SH-SY5Y (cell line): ENCODE measurements around the gene PTTG1IP.

Source experiments
- GATA2 ChIP-seq: IDR thresholded peaks from 2 replicates; pipeline ENCODE4 v1.6.1; 2011; ENCODE audit warnings: mild to moderate bottlenecking, low read depth, low read length
- GATA3 ChIP-seq: IDR thresholded peaks from 2 replicates; pipeline ENCODE4 v1.6.1; 2011; ENCODE audit warnings: low read depth, mild to moderate bottlenecking, low read length, moderate library complexity

The PTTG1IP gene

DNA sequence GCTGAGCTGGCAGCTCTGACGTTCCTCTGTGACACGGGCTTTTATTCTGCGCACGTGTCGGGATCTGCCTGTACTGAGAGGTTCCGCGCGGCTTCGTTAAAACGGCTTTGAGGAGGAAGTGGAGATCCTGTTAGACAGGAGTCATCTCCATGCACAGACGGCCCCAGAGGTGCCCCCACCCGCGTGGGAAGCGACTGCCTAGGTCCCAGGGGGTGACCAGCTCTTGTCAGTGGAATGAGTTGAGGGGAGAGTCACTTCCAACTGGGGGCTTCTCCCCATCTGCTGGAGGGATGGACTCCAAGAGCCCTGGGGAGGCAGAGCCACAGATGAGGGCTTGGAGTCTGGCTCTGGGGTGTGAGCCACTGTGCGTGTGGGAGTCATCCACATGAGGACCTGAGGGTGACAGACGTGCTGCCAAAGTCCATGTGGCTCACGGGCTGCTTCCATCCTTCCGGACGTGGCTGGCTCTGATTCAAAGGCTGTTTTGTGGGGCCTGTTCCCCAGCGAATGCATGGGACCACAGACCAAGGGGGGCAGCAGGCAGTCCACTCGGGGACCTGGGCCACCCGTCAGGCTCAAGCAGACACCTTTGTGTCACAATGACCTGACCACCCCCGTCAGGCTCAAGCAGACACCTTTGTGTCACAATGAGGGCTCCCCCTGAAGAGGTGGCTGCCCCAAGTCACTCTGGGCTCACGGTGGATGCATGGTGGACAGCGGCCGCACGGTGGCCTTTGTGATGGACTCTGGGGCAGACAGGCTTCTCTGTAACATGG is 26.8 kb downstream of the PTTG1IP start:
- no peak for TF ChIP-seq GATA3
- TF ChIP-seq GATA2: no peak

DNA sequence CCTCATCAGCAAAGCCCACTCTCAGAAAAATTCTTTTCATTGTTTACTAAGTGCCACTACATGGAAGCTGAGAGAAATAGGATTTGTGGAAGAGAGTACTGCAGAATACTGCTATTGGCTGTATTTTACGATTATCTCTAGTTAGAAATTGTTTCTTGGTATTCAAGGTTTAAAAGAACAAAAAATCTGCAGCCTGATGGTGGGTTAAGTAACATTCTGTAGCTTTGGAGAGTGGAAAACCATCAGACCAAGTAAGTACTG is 27.3 kb downstream of the PTTG1IP start:
- TF ChIP-seq GATA2 (no peak), GATA3 (no peak)

DNA sequence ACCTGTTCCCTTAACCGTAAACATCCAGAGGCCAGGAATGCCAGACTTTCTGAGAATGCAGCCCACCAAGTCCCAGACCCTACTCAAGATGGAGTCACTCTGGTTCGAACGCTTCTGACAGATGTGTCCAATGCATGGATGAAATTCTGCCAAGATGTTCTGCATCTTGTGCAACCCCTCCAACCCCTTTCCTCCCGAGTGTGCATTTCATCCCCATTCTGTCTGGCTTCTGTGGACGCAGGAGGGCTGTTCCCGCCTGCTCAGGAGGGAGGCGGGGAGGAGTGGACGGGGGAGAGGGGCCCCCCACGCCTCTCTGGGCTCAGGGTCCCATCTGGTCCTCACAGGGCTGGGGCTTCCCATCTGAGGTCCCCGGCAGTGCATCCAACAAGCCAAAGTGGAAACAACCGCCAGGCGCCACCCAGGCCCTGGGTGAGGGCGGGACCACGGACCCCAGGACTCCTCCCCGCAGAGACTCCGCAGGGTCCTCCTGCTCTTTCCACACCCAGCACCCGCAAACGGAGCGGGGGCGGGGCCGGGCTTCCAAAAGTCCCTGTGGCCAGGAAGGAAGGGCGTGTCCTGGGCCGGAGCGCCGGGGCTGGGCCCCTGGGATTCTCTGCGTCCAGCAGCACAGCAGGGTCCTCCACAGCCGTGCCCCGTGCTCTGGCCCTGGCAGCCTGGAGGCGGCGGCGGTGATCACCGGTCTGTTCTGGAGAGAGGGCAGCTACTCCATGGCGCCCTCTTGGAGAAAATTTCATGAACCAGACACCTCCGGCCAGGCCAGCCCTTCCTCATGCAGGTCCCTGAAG is 27.9 kb downstream of the PTTG1IP start:
- TF ChIP-seq GATA2 (no peak), GATA3 (no peak)

DNA sequence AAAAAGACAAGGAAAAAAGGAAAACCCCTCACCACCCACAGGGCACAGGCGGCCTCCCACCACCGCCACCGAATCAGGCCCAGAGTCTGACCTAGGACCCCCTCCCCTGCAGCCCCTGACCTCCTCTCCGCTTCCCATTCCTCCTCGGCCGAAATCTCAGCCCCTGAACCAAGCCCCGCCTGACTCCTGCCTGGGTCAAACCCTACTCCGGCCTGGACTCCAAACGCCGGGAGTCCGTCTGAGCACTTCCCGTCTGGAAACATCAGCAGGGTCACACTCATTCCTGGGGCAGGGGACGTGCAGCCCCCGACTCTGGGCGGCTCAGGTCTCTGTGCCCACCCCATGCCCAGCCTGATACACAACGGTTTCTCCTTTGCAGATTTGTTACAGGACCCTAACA is 29.2 kb downstream of the PTTG1IP start:
- TF ChIP-seq GATA3 (no peak), GATA2 (no peak)

GRCh38 chr21:44842721-44843445 is 30.6 kb downstream of the PTTG1IP start:
- TF ChIP-seq GATA2 (no peak), GATA3 (no peak)

- TF ChIP-seq GATA3: no peak
- no peak for TF ChIP-seq GATA2
Measured at GRCh38 chr21:44842087-44842486, 31.4 kb downstream of the PTTG1IP start.

DNA sequence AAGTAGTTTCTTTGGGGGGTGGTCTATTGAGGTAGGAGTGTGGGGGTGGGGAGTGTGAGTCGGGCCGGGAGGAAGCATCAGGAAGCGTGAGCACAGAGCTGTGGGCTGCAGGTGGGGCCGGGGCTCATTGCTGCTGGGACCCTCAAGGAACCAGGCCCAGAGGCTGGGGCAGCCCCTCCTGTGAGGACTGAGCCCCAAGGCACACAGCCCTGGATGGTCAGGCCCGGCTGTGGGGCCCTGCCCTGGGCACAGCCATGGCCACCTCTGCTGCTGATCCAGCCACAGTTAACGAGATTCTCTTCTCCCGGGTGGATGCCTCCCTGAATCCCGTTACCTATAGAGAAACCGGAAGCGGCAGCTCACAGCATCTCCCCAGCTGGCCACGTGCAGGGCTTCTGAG is 32.7 kb downstream of the PTTG1IP start:
- no peak for TF ChIP-seq GATA2

DNA sequence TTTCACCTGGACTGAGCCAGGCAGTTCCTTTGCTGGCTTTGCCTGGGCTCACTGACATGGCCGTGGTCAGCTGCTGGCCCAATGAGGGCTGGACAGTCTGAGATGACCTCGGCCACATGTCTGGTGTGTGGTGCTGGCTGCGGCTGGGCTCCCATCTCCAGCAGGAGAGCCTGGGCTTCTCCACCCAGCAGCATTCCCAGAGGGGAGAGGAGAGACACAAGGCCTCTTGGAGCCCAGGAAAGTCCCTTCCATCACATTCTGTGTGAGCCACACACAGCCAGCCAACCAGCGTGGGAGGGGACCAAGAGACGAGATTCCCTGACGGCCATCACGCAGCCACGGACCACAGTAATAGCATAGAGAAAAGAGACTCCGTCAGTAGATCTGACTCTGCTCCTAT is 34.5 kb downstream of the PTTG1IP start:
- TF ChIP-seq GATA2: no peak
- no peak for TF ChIP-seq GATA3

DNA sequence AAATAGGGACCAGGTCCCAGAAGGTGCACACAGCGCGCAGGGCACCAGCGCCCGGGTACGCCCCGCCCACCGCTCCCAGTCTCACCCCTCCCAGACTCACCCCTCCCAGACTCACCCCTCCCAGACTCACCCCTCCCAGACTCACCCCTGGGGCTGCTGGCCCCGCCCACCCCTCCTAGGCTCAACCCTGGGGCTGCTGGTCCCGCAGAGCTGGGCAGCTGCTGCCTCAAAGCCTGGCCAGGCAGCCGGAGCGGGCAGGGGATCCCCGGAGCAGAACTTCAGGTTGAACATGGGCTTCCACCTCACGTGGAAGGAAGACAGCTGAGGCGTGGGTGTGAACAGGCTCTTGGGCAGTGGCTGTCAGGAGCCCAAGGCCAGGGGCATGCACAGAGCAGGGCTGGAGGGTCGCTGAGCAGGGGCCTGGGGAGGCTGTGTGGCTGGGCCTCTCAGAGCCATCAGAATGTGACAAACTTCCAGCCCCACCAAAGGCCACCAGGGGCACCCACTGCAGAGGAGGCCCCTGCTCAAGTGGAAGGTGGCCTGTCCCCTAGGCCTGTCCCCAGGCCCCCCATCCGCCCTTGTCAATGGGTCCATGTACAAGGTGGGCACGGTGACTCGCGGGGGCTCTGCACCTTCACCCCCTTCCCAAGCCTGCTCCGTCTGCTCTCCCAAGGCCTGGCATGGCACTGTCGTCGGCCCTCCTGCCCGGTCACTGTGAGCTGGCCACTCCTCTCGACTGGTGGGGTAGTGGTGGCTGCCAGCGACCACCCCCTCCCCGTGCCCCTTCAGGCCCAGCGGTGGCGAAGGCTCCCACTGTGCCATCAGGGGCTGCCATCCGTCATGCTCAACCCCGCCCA is 35.2 kb downstream of the PTTG1IP start:
- no peak for TF ChIP-seq GATA3

- TF ChIP-seq GATA3 (no peak), GATA2 (no peak)
Measured at GRCh38 chr21:44837537-44837936, 36.0 kb downstream of the PTTG1IP start.

DNA sequence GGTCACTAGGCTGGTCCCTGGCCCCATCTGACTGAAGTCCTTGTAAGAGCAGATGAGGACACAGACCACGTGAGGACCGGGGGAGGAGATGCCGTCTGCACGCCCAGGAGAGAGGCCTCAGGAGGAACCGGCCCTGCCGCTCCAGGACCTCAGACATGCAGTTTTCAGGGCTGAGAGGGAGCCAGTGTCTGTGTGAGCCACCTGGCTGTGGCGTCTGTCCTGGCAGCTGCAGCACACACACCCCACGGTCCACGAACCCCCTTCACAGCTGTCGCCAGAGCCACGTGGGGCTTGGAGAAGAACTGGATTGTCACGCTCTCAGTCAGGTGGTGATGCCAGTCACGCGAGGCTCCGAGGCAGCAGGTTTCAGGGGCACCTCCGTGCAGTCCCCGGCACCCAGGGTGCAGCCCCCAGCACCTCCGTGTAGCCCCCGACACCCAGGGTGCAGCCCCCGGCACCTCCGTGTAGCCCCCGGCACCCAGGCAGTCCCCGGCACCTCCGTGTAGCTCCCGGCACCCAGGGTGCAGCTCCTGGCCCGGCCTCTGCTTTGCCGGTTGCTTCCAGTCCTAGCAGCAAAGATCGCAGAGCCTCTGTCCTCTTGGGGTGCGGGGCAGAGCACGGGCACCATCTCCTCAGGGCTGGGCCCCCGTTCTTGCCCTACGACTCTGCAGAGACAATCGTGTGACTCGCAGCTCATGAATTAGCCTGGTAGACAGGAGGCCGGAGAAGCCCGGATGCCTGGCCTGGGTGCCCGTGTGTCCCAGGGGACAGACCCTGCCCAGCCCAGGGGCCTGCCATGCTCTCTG is 36.6 kb downstream of the PTTG1IP start:
- TF ChIP-seq GATA3: no peak
- no peak for TF ChIP-seq GATA2

GRCh38 chr21:44836349-44836665 is 37.2 kb downstream of the PTTG1IP start:
- no peak for TF ChIP-seq GATA2
- TF ChIP-seq GATA3: no peak

- TF ChIP-seq GATA3: no peak
- TF ChIP-seq GATA2: no peak
Measured at GRCh38 chr21:44835647-44835973, 37.9 kb downstream of the PTTG1IP start.

- no peak for TF ChIP-seq GATA2
- no peak for TF ChIP-seq GATA3
Measured at GRCh38 chr21:44834951-44835646, 38.4 kb downstream of the PTTG1IP start.
